VCaP (cell line): ENCODE measurements around the gene PLEKHH2.
"Not testable (repeated sequence)": the region's sequence is repeated elsewhere in the genome, so short reads cannot be mapped to it uniquely, and the experiment has no call there.

Experiments
- H3K27ac ChIP-seq: fragments of 450-650 bp; 2 replicates; pipeline ENCODE4 v1.5.1; 2017
- CTCF ChIP-seq: fragments of 450-650 bp; conservative IDR thresholded peaks from 2 replicates; pipeline ENCODE4 v1.5.1; 2017; ENCODE audit warnings: mild to moderate bottlenecking, moderate library complexity

PLEKHH2 gene

GRCh38 chr2:43710866-43711265 lies 73.8 kb downstream of the PLEKHH2 start:
- no peak overlapping the region for H3K27ac ChIP-seq
- TF ChIP-seq CTCF: no peak

DNA sequence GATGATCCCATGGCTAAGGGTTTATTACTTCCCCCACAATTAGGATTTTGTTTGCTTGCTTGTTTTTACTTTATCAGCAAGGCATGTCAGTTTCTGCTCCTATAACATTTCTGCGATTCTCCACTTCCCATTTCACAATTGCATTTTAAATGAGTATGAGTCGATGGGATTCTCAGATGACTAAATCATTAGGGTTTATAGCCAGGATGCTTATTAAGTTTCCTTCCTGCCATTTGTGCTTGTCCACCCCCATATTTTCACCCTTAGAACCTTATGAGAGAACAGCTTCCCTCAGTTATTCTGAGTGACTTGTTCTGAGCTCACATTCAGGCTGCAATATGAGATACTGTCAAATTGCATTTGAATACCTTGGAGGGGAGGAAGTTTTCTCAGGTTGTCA lies 77.1 kb downstream of the PLEKHH2 start:
- no peak for TF ChIP-seq CTCF
- H3K27ac ChIP-seq: no peak overlapping the region

DNA sequence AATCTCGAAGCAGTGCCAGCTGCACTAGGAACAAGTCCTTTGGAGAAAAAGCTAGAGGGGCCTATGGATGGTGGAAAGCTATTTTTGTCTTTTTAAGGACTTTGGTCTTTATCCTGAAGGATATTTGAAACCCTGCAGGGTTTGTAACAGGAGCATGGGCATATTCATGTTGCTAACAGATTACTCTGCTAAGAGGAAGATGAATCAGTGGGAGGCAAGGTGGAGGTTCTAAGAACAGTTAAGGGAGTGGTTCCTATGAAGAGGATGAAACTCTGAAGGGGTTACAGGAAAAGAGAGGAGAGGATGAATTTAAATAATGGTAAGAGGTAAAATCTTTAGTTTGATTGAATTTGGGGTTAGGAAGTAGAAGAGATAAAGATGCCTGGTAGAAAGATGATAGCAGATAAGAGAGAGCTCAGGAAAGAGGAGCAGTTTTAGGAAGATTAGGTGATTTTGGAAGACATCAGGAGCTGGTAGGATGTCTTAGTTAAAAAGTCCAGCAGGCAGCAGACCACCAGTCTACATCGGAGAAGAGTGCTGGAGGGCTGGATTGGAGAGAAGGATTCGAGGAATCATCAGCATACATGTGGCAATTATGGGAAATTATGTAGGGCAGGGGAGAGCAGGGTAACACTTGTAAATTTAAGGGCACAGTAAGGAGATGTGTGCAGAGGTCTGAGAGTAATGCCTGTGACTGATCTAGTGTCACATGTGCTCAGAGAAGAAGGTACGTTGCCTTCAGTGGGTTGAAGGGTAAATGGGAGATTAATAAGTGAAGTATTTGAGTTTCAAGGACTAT lies 78.4 kb downstream of the PLEKHH2 start:
- H3K27ac ChIP-seq: no peak overlapping the region
- no peak for TF ChIP-seq CTCF

DNA sequence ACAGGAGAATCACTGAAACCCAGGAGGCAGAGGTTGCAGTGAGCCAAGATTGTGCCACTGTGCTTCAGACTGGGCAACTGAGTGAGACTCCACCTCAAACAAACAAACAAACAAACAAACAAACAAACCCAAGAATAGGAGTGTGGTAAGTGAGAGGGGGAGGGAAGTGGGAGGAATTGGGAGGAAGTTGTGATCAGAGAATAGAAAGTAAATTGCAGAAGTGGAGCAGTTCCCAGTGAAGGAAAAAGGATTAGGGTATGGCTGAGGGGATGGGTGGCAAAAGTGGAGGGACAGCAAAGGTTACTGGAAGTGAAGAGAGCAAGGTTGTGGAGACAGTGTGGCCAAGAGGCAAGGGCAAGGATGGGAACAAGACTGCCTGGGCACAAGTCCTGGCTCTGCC lies 80.3 kb downstream of the PLEKHH2 start:
- no peak overlapping the region for H3K27ac ChIP-seq

GRCh38 chr2:43718530-43719124 lies 81.6 kb downstream of the PLEKHH2 start:
- no peak overlapping the region for H3K27ac ChIP-seq

More for the DNA sequence above, 80.3 kb downstream of the PLEKHH2 start:
- TF ChIP-seq CTCF: no peak

DNA sequence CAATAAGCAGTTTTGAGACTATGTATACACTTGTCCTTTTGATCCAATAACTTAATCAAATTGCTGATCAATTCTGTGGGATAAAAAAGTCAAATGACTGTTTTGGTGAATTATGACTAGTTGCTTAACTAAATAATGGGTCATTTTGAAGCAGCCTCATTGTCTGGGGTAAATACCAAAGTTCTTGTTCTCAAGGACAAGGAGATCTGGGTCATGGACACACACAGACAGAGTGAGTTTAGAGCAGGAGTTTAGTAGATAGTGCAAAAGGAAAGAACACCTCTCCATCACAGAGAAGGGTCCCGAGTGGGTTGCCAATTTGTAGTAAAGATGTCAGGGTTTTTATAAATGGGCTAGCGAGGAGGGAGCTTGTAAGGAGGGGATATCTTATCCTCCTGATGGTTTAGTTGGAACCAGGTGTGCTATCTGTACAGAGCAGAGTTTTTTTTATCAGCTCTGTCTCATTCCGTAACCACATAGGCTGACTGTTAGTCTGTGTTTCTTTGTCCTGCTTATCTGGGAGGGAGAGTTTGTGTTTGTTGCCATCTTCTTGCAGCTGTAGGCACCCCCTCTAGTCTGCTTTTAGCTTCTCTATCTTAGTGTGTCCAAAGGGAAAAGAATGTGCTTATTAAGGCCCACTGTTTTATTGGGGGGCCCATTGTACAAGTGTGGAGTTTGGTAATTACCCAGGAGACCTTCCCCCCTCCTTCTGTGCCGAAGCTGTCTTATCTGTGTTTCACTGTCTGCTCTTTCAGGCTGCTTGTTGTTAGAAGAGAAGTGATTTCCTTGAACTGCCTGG lies 87.9 kb downstream of the PLEKHH2 start:
- TF ChIP-seq CTCF: no peak
- no peak overlapping the region for H3K27ac ChIP-seq

More at GRCh38 chr2:43718530-43719124, 81.6 kb downstream of the PLEKHH2 start:
- no peak for TF ChIP-seq CTCF

GRCh38 chr2:43725711-43726246 lies 88.7 kb downstream of the PLEKHH2 start:
- no peak overlapping the region for H3K27ac ChIP-seq
- TF ChIP-seq CTCF: no peak

DNA sequence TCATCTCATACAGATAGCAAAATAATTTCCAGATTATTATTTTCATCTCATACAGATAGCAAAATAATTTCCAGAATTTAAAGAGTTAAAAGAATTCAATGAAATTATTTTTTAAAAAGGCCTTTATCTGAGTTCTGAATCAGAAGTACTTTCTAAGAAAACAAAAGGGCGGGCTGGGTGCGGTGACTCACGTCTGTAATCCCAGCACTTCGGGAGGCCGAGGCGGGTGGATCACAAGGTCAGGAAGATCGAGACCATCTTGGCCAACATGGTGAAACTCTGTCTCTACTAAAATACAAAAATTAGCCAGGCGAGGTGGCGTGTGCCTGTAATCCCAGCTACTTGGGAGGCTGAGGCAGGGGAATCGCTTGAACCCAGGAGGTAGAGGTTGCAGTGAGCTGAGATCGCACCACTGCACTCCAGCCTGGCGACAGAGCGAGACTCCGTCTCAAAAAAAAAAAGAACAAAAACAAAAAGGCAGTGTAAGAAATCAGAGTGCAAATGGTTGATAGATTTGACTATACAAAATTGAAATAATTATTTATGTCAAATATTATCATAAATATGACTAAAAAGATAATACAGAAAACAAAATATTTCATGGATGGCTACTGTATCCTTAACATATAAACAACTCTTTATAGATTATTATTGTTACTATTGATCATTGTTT lies 90.0 kb downstream of the PLEKHH2 start:
- not testable (repeated sequence) for H3K27ac ChIP-seq
